Neural progenitor cell (in vitro differentiated cells): Measurements from ENCODE around the gene ZNF684. TPM values are rescaled to one million over a fixed set of nuclear protein-coding genes. Genes with fewer than 3 reads are reported as not detected.
"Not testable (repeated sequence)": the region's sequence is repeated elsewhere in the genome, so short reads cannot be mapped to it uniquely, and the experiment has no call there.

Experiments
- DNase-seq: peaks from one replicate; pipeline ENCODE4 v3.0.0-alpha.2; 2016; ENCODE audit warnings: low spot score
- H2AFZ ChIP-seq: fragments of 200-600 bp; sonication (generic); replicated peaks from 2 replicates; pipeline ENCODE4 v1.6.1; 2016; ENCODE audit warnings: antibody characterized with exemption
- H3F3A ChIP-seq: fragments of 200-600 bp; sonication (generic); 2 replicates; pipeline ENCODE4 v1.6.1; 2016; ENCODE audit warnings: antibody characterized with exemption, low read depth
- H3K27ac ChIP-seq: fragments of 200-600 bp; sonication (generic); 2 replicates; pipeline ENCODE4 v1.5.1; 2016; ENCODE audit warnings: mild to moderate bottlenecking
- H3K27me3 ChIP-seq: fragments of 200-600 bp; sonication (generic); 2 replicates; pipeline ENCODE4 v1.6.1; 2016; ENCODE audit warnings: mild to moderate bottlenecking, moderate library complexity
- H3K36me3 ChIP-seq: fragments of 200-600 bp; sonication (generic); 2 replicates; pipeline ENCODE4 v1.5.1; 2016
- H3K4me1 ChIP-seq: fragments of 200-600 bp; sonication (generic); 2 replicates; pipeline ENCODE4 v1.6.1; 2016; ENCODE audit warnings: mixed run types
- H3K4me2 ChIP-seq: fragments of 200-600 bp; sonication (generic); 2 replicates; pipeline ENCODE4 v1.6.1; 2016
- H3K4me3 ChIP-seq: fragments of 200-600 bp; sonication (generic); 2 replicates; pipeline ENCODE4 v1.5.1; 2016
- H3K79me2 ChIP-seq: fragments of 200-600 bp; sonication (generic); 2 replicates; pipeline ENCODE4 v1.6.1; 2016; ENCODE audit warnings: low read depth
- H3K9ac ChIP-seq: fragments of 200-600 bp; sonication (generic); 2 replicates; pipeline ENCODE4 v1.6.1; 2016
- H3K9me3 ChIP-seq: fragments of 200-600 bp; sonication (generic); 2 replicates; pipeline ENCODE4 v1.5.1; 2016; ENCODE audit warnings: low read depth
- H4K20me1 ChIP-seq: fragments of 200-600 bp; sonication (generic); 2 replicates; pipeline ENCODE4 v1.6.1; 2016; ENCODE audit warnings: low read depth
- H3K27ac Mint-ChIP-seq: 3 replicates; pipeline ENCODE4 v1.8.0; 2021; ENCODE audit warnings: mixed read lengths
- H3K27me3 Mint-ChIP-seq: 2 replicates; pipeline ENCODE4 v1.8.0; 2022; ENCODE audit warnings: low read depth, mild to moderate bottlenecking, inconsistent platforms, moderate library complexity, mixed read lengths; ENCODE audit not compliant: insufficient read depth
- H3K36me3 Mint-ChIP-seq: 3 replicates; pipeline ENCODE4 v1.8.0; 2021; ENCODE audit warnings: mixed read lengths
- H3K4me1 Mint-ChIP-seq: 3 replicates; pipeline ENCODE4 v1.8.0; 2021; ENCODE audit warnings: mixed read lengths
- H3K4me3 Mint-ChIP-seq: 3 replicates; pipeline ENCODE4 v1.8.0; 2021; ENCODE audit warnings: mild to moderate bottlenecking, moderate library complexity, mixed read lengths
- H3K9me3 Mint-ChIP-seq: 3 replicates; pipeline ENCODE4 v1.8.0; 2020; ENCODE audit warnings: mixed read lengths
- EZH2 ChIP-seq: fragments of 200-600 bp; sonication (generic); IDR thresholded peaks from 2 replicates; pipeline ENCODE4 v1.6.1; 2017; ENCODE audit warnings: antibody characterized with exemption, mild to moderate bottlenecking, moderate library complexity
- EZH2phosphoT487 ChIP-seq: fragments of 200-600 bp; sonication (generic); IDR thresholded peaks from 2 replicates; pipeline ENCODE4 v1.6.1; 2017; ENCODE audit warnings: antibody characterized with exemption
- total RNA-seq: library from RNA; depleted of rRNA; stranded (reverse); fragments of >200 nt; gene quantifications from 2 replicates; pipeline ENCODE4 v1.2.3, GENCODE V29; 2015; ENCODE audit warnings: low replicate concordance
- TF ChIP-seq, protein P1 (sequence below): fragments of 200-600 bp; sonication (generic); IDR thresholded peaks from 2 replicates; pipeline ENCODE4 v1.5.1; 2017; ENCODE audit warnings: antibody characterized with exemption, mild to moderate bottlenecking

ZNF684 gene
- total RNA-seq, 1 donor from 2014 or later, result 7.6 TPM

DNA sequence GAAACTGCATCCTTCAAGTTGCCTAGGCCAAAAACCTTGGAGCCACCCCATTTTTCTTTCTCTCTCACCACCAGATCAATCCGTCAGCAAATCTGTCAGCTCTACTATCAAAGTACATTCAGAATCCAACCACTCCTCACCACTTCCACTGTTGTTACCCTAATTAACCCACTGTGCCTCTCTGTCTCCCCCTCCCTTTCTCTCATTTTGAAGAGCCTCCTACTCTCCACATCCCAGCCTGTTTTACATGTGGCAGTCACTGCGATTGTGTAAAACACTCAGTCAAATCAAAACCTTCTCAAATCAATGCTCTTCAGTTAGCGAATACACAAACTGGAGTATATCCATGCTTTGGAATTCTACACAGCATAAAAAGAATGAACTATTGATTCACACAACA, 33.1 kb downstream of the ZNF684 start:
- TF ChIP-seq, protein P1, sequence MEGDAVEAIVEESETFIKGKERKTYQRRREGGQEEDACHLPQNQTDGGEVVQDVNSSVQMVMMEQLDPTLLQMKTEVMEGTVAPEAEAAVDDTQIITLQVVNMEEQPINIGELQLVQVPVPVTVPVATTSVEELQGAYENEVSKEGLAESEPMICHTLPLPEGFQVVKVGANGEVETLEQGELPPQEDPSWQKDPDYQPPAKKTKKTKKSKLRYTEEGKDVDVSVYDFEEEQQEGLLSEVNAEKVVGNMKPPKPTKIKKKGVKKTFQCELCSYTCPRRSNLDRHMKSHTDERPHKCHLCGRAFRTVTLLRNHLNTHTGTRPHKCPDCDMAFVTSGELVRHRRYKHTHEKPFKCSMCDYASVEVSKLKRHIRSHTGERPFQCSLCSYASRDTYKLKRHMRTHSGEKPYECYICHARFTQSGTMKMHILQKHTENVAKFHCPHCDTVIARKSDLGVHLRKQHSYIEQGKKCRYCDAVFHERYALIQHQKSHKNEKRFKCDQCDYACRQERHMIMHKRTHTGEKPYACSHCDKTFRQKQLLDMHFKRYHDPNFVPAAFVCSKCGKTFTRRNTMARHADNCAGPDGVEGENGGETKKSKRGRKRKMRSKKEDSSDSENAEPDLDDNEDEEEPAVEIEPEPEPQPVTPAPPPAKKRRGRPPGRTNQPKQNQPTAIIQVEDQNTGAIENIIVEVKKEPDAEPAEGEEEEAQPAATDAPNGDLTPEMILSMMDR, result no peak
- TF ChIP-seq EZH2phosphoT487 (no peak), EZH2 (no peak)
- H4K20me1 ChIP-seq, result no peaks in the 10 kb centered on the region
- H3K27ac Mint-ChIP-seq, result no peak overlapping the region

DNA sequence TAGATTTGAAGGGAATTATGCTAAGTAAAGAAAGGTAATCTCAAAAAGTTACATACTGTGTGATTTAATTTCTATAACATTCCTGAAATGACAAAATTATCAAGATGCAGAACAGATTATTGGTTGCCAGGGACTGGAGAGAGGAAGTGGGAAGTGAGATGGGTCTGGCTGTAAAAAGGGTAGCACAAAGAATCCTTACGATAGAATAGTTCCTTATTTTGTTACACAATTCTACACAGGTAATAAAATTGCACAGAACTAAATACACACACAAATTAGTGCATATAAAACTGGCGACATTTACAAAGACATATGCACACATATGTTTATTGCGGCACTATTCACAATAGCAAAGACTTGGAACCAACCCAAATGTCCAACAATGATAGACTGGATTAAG, 33.5 kb downstream of the ZNF684 start:
- no peaks in the 10 kb centered on the region for H3K4me1 ChIP-seq
- Mint-ChIP-seq H3K9me3 (peaks cover under 1% of the 10 kb centered on the region), H3K27ac (no peak overlapping the region), H3K36me3 (no peaks in the 10 kb centered on the region), H3K4me3 (no peak overlapping the region), H3K4me1 (no peaks in the 10 kb centered on the region), H3K27me3 (peaks cover 2% of the 10 kb centered on the region)
- no peaks in the 10 kb centered on the region for H3K27me3 ChIP-seq
- TF ChIP-seq EZH2phosphoT487 (no peak), EZH2 (no peak)
- TF ChIP-seq, protein P1, result no peak
- no peaks in the 10 kb centered on the region for H4K20me1 ChIP-seq
- no peak overlapping the region for H3K4me2 ChIP-seq
- no peak overlapping the region for H3K9ac ChIP-seq
- no peak for DNase-seq
- peak overlapping the region; percentile 82 for H2AFZ ChIP-seq
- H3K27ac ChIP-seq, result no peak overlapping the region
- H3F3A ChIP-seq, result no peaks in the 10 kb centered on the region
- no peaks in the 10 kb centered on the region for H3K9me3 ChIP-seq
- H3K79me2 ChIP-seq, result no peaks in the 10 kb centered on the region
- no peaks in the 10 kb centered on the region for H3K36me3 ChIP-seq
- H3K4me3 ChIP-seq, result no peak overlapping the region

More for the DNA sequence above, 33.1 kb downstream of the ZNF684 start:
- Histone ChIP-seq H3K4me1 (no peaks in the 10 kb centered on the region), H2AFZ (peak overlapping the region; percentile 82), H3F3A (no peaks in the 10 kb centered on the region), H3K27me3 (no peaks in the 10 kb centered on the region), H3K9me3 (no peaks in the 10 kb centered on the region), H3K4me3 (no peak overlapping the region), H3K27ac (no peak overlapping the region), H3K9ac (no peak overlapping the region), H3K4me2 (no peak overlapping the region), H3K79me2 (no peaks in the 10 kb centered on the region), H3K36me3 (no peaks in the 10 kb centered on the region)
- H3K4me3 Mint-ChIP-seq, result no peak overlapping the region
- no peak for DNase-seq
- H3K27me3 Mint-ChIP-seq, result peaks cover 2% of the 10 kb centered on the region
- H3K4me1 Mint-ChIP-seq, result no peaks in the 10 kb centered on the region
- H3K36me3 Mint-ChIP-seq, result no peaks in the 10 kb centered on the region
- peaks cover 4% of the 10 kb centered on the region for H3K9me3 Mint-ChIP-seq

DNA sequence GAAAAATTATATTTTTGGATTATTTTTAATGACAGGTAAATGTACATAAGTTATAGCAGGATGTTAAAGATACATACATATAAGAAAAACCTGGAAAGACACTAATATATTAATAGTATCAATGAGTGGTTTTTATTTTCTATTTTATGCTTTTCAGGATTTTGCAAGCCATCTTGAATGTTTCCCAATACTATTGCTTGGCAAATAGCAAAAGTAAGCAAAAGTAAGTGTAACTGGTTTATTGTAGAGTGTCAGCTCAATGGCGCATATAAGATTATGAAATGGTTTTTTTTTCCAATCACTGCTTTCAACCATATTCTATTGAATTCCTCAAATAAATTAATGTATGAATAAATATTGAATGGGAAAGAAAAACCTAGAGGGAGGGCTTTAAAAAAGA, 36.4 kb downstream of the ZNF684 start:
- Histone ChIP-seq H3K4me3 (no peak overlapping the region), H3K36me3 (no peaks in the 10 kb centered on the region), H3K9ac (no peak overlapping the region), H3K79me2 (no peaks in the 10 kb centered on the region), H3K4me1 (no peaks in the 10 kb centered on the region), H3K4me2 (no peak overlapping the region), H4K20me1 (no peaks in the 10 kb centered on the region), H3F3A (no peaks in the 10 kb centered on the region), H3K9me3 (no peaks in the 10 kb centered on the region), H3K27me3 (no peaks in the 10 kb centered on the region), H3K27ac (no peak overlapping the region), H2AFZ (no peak overlapping the region)
- H3K36me3 Mint-ChIP-seq, result no peaks in the 10 kb centered on the region
- TF ChIP-seq EZH2 (no peak), EZH2phosphoT487 (no peak)
- TF ChIP-seq, protein P1, result no peak
- DNase-seq, result no peak
- no peak overlapping the region for H3K4me3 Mint-ChIP-seq
- no peaks in the 10 kb centered on the region for H3K4me1 Mint-ChIP-seq
- H3K27me3 Mint-ChIP-seq, result peaks cover 3% of the 10 kb centered on the region
- no peak overlapping the region for H3K27ac Mint-ChIP-seq
- H3K9me3 Mint-ChIP-seq, result no peaks in the 10 kb centered on the region

DNA sequence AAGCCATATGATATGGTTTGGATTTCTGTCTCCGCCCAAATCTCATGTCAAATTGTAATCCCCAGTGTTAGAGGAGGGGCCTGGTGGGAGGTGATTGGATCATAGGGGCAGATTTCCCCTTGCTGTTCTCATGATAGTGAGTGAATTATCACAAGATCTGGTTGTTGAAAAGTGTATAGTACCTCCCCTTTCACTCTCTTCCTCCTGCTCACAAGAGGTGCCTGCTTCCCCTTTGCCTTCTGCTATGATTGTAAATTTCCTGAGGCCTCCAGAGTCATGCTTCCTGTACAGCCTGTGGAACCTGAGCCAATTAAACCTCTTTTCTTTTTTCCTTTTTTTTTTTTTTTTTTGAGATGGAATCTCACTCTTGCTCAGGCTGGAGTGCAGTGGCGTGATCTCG, 43.4 kb downstream of the ZNF684 start:
- not testable (repeated sequence) for H3K27ac Mint-ChIP-seq, H3K4me2 ChIP-seq, H3K4me3 ChIP-seq, H3F3A ChIP-seq, H3K27me3 Mint-ChIP-seq, H3K79me2 ChIP-seq, H3K4me1 Mint-ChIP-seq, H3K36me3 ChIP-seq, DNase-seq, H4K20me1 ChIP-seq, H3K9me3 ChIP-seq, H3K36me3 Mint-ChIP-seq, H2AFZ ChIP-seq, H3K27me3 ChIP-seq, H3K4me3 Mint-ChIP-seq, H3K9me3 Mint-ChIP-seq, H3K9ac ChIP-seq, H3K4me1 ChIP-seq, H3K27ac ChIP-seq
